Upper lobe of left lung (tissue), 6 donors: Measurements from ENCODE around the gene CLTA. TPM values are rescaled to one million over a fixed set of nuclear protein-coding genes. Genes with fewer than 3 reads are reported as not detected.

Experiments used
- ATAC-seq, 2 donors: fragments of 200-7000 bp; cut with Tn5 transposase; one replicate each; pipeline ENCODE4 v1.9.1; 2022; ENCODE audit warnings: mild to moderate bottlenecking in 2 of 2, moderate library complexity in 2 of 2; ENCODE audit not compliant: low FRiP score in 2 of 2
- DNase-seq, 2 donors: peaks; one replicate each; pipeline ENCODE4 v3.0.0-alpha.2; 2019 to 2020
- H3K27ac ChIP-seq, 4 donors: fragments of 200-600 bp; sonication (generic); one replicate each; pipeline ENCODE4 v1.5.1; 2016 to 2019
- H3K27me3 ChIP-seq, 4 donors: fragments of 200-600 bp; sonication (generic); one replicate each; pipeline ENCODE4 v1.5.1; 2017 to 2019
- H3K36me3 ChIP-seq, 4 donors: fragments of 200-600 bp; sonication (generic); one replicate each; pipeline ENCODE4 v1.5.1; 2016 to 2019
- H3K4me1 ChIP-seq, 4 donors: fragments of 200-600 bp; sonication (generic); one replicate each; pipeline ENCODE4 v1.5.1; 2018 to 2019
- H3K4me3 ChIP-seq, 4 donors: fragments of 200-600 bp; sonication (generic); one replicate each; pipeline ENCODE4 v1.5.1; 2017 to 2019; ENCODE audit warnings: mild to moderate bottlenecking in 2 of 4, moderate library complexity in 1 of 4
- H3K9me3 ChIP-seq, 4 donors: fragments of 200-600 bp; sonication (generic); one replicate each; pipeline ENCODE4 v1.5.1; 2018 to 2019
- EP300 ChIP-seq, 4 donors: sonication (generic); formaldehyde crosslinking; IDR thresholded peaks; one replicate each; pipeline ENCODE4 v1.5.1; 2017; ENCODE audit warnings: antibody characterized with exemption in 4 of 4, control low read depth in 2 of 4
- POLR2A ChIP-seq, 4 donors: fragments of 450-650 bp; IDR thresholded peaks; one replicate each; pipeline ENCODE4 v1.5.1; 2016 to 2017; ENCODE audit warnings: antibody characterized with exemption in 4 of 4, mild to moderate bottlenecking in 2 of 4
- POLR2AphosphoS5 ChIP-seq, 2 donors: sonication (generic); formaldehyde crosslinking; IDR thresholded peaks; one replicate each; pipeline ENCODE4 v1.5.1; 2017; ENCODE audit warnings: antibody characterized with exemption in 2 of 2
- WGBS, 2 donors: methylation state at CpG; one replicate each; pipeline ENCODE4 v1.1.5; 2017 to 2018; 5-methylcytosine and 5-hydroxymethylcytosine counted together
- total RNA-seq, 6 donors: library from RNA; depleted of rRNA in 4 of 6; stranded (reverse); fragments of >200 nt in 4 of 6; gene quantifications; one replicate each; pipeline versions ENCODE4 v1.1.0 to v1.2.1, GENCODE V29; 2016 to 2021
- TF ChIP-seq, protein P1 (sequence below), 6 experiments: fragments of 450-650 bp in 4 of 6; fragments of 200-600 bp in 2 of 6; sonication (generic) in 2 of 6; IDR thresholded peaks; one replicate each; pipeline ENCODE4 v1.5.1; 2016 to 2019; ENCODE audit warnings: antibody characterized with exemption in 6 of 6
- donor health status: DM: no; HTN: no; CAD: no; lungs with moderate emphysema.
- donor health status: DM: no; HTN: yes; CAD: no; lungs with severe emphysema.

Gene CLTA
- total RNA-seq, 6 donors from 2014 or later, result 120 to 218 (median 192) TPM

DNA sequence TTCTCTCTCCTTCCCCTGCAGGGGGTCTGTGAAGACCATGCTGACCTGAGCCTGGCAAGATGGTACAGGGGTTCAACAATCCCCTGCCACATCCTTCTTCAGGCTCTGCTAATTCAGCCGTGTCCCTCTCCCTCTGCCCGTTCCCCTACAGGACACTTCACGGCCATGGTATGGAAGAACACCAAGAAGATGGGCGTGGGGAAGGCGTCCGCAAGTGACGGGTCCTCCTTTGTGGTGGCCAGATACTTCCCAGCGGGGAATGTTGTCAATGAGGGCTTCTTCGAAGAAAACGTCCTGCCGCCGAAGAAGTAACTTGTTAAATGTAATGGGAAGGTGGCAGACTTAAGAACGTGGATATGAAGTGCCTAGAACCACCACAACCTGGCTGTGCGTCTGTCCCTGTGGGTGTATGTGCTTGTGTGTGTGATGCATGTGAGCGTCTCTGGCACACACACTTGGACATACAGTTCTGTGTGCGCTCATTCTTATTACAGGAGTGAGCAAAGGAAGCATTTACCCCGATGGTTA is 28.4 kb upstream of the CLTA start:
- peaks cover 14 to 24% (median 19%) of the 10 kb centered on the region in 4 donors for H3K4me1 ChIP-seq
- 90 to 93% methylated on average over 17 of the region's 17 CpGs for WGBS, 2 donors
- DNase-seq, result no peak
- H3K36me3 ChIP-seq, result no peaks in the 10 kb centered on the region
- H3K9me3 ChIP-seq, result no peaks in the 10 kb centered on the region
- ATAC-seq, result no peak
- no peaks in the 10 kb centered on the region for H3K27me3 ChIP-seq
- H3K4me3 ChIP-seq, result no peak overlapping the region
- H3K27ac ChIP-seq, result no peak overlapping the region
- TF ChIP-seq POLR2A (IDR thresholded peaks at IDR 0.05) (no peak), POLR2AphosphoS5 (IDR thresholded peaks at IDR 0.05) (no peak), EP300 (IDR thresholded peaks at IDR 0.05) (no peak)
- TF ChIP-seq, protein P1, sequence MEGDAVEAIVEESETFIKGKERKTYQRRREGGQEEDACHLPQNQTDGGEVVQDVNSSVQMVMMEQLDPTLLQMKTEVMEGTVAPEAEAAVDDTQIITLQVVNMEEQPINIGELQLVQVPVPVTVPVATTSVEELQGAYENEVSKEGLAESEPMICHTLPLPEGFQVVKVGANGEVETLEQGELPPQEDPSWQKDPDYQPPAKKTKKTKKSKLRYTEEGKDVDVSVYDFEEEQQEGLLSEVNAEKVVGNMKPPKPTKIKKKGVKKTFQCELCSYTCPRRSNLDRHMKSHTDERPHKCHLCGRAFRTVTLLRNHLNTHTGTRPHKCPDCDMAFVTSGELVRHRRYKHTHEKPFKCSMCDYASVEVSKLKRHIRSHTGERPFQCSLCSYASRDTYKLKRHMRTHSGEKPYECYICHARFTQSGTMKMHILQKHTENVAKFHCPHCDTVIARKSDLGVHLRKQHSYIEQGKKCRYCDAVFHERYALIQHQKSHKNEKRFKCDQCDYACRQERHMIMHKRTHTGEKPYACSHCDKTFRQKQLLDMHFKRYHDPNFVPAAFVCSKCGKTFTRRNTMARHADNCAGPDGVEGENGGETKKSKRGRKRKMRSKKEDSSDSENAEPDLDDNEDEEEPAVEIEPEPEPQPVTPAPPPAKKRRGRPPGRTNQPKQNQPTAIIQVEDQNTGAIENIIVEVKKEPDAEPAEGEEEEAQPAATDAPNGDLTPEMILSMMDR (IDR thresholded peaks at IDR 0.05), result no peak

DNA sequence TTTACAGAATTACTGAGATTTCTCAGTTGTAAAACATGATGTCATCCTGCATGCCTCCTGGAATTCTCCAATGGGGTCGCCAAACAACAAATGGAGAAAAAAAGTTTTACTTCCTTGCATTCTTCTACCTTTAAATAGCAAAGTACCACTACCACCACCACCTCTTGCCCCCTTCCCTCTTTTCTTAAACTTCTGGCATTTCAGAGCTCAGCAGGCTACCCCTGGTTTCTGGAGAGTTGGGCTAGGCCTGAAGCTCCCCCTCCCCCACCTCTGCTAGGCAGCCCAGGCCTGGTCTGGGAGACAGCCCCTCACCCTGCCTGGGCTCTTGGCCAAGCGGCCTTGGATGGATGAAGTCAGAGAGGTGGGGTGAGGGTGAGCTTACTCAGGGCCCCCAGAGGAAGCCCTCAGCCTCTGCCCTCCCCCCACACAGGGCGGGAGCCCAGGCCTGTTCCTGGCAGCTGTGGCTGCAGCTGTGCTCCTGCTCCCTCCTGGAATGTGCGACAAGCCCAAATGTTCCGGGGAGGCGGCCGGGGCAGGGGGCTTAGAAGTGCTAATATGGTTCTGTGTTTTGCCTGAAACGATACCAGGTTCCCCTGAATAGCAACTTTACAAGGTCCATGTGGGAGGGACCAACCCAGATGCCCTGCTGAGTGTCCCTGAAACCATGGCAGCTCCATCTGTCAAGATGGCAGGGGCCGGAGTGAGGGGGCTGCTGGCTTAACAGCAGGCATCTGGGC is 27.5 kb upstream of the CLTA start:
- Histone ChIP-seq H3K4me1 (peaks cover 10 to 20% (median 15%) of the 10 kb centered on the region in 4 donors), H3K27me3 (no peaks in the 10 kb centered on the region), H3K36me3 (no peaks in the 10 kb centered on the region), H3K27ac (peak overlapping the region in 3 of 4 donors; percentile 27 to 71 (median 40)), H3K9me3 (no peaks in the 10 kb centered on the region), H3K4me3 (no peak overlapping the region)
- TF ChIP-seq, protein P1 (IDR thresholded peaks at IDR 0.05), result no peak
- TF ChIP-seq EP300 (IDR thresholded peaks at IDR 0.05) (no peak), POLR2AphosphoS5 (IDR thresholded peaks at IDR 0.05) (peak in 1 of 2 donors; percentile 11), POLR2A (IDR thresholded peaks at IDR 0.05) (no peak)
- peak; percentile 34 to 60 for ATAC-seq
- DNase-seq, result peak in 1 of 2 donors; percentile 53
- 53 to 59% methylated on average over 8 of the region's 9 CpGs for WGBS, 2 donors

DNA sequence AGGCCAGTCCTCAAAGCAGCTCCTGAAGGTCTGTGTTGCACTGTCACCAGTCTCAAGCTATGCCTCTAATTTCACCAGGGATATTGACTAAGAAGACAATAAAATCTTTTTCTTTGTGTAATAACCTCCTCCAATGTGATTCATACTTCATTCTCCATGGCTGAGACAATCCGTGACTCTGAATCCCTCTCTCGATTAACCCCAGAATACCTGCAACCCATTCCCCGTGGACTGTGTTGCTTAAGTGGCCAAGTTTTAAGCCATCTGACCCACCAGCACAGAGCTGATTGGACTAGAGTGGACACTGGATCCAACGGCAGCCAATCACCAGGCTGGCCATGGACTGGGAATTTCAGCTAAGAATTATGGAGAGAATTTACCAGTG is 26.9 kb upstream of the CLTA start:
- H3K9me3 ChIP-seq, result no peaks in the 10 kb centered on the region
- WGBS, 2 donors, result 74 to 91% methylated on average over 4 of the region's 4 CpGs
- peaks cover 9 to 16% (median 15%) of the 10 kb centered on the region in 4 donors for H3K4me1 ChIP-seq
- H3K36me3 ChIP-seq, result no peaks in the 10 kb centered on the region
- H3K4me3 ChIP-seq, result no peak overlapping the region
- H3K27ac ChIP-seq, result peak overlapping the region in 2 of 4 donors; percentile 40 to 71
- ATAC-seq, result peak in 1 of 2 donors; percentile 5
- no peak for DNase-seq
- no peaks in the 10 kb centered on the region for H3K27me3 ChIP-seq
- TF ChIP-seq POLR2A (IDR thresholded peaks at IDR 0.05), result peak in 1 of 4 donors; percentile 19
- TF ChIP-seq, protein P1 (IDR thresholded peaks at IDR 0.05), result no peak

GRCh38 chr9:36164372-36164771 is 26.3 kb upstream of the CLTA start:
- no peaks in the 10 kb centered on the region for H3K36me3 ChIP-seq
- WGBS, 2 donors, result 82 to 88% methylated on average over 6 of the region's 6 CpGs
- TF ChIP-seq, protein P1 (IDR thresholded peaks at IDR 0.05), result no peak
- H3K27me3 ChIP-seq, result no peaks in the 10 kb centered on the region
- H3K27ac ChIP-seq, result peak overlapping the region in 1 of 4 donors; percentile 40
- H3K4me3 ChIP-seq, result no peak overlapping the region
- peaks cover 9 to 16% (median 15%) of the 10 kb centered on the region in 4 donors for H3K4me1 ChIP-seq
- no peak for ATAC-seq
- H3K9me3 ChIP-seq, result no peaks in the 10 kb centered on the region
- no peak for DNase-seq

GRCh38 chr9:36164989-36165388 is 25.7 kb upstream of the CLTA start:
- TF ChIP-seq EP300 (IDR thresholded peaks at IDR 0.05) (no peak), POLR2AphosphoS5 (IDR thresholded peaks at IDR 0.05) (no peak), POLR2A (IDR thresholded peaks at IDR 0.05) (no peak)
- TF ChIP-seq, protein P1 (IDR thresholded peaks at IDR 0.05), result no peak
- ATAC-seq (no peak), DNase-seq (no peak)
- Histone ChIP-seq H3K36me3 (no peaks in the 10 kb centered on the region), H3K27ac (no peak overlapping the region), H3K27me3 (no peaks in the 10 kb centered on the region), H3K4me3 (no peak overlapping the region), H3K9me3 (no peaks in the 10 kb centered on the region), H3K4me1 (peaks cover 9 to 16% (median 15%) of the 10 kb centered on the region in 4 donors)
- 73 to 82% methylated on average over 3 of the region's 3 CpGs for WGBS, 2 donors
